Endothelial cell of umbilical vein (primary cell): ENCODE data around the gene BTBD2. TPM values are rescaled to one million over a fixed set of nuclear protein-coding genes. Genes with fewer than 3 reads are reported as not detected.
A peak's percentile ranks its signal among the peaks of the same experiment; 100 is the strongest.

Source experiments
- BruUV-seq: library from RNA; stranded (reverse); fragments of 400-500 nt; replicated peaks from 2 replicates; lab custom pipeline; 2021; lab: Mats Ljungman, UMichigan
- CTCF ChIA-PET: fragments of 300-600, 350-600 bp; sonication (Branson Sonifier 250); formaldehyde crosslinking; loops from one replicate; lab custom pipeline; 2021; ENCODE audit warnings: antibody characterized with exemption, inconsistent platforms; lab: Charles Lee
- POLR2A ChIA-PET: fragments of 300-600, 350-600 bp; sonication (Branson Sonifier 250); formaldehyde crosslinking; loops from one replicate; lab custom pipeline; 2021; ENCODE audit warnings: antibody characterized with exemption, inconsistent platforms; lab: Charles Lee
- DNase-seq: peaks from one replicate; pipeline ENCODE4 v3.0.0-alpha.2; 2011; ENCODE audit warnings: low read depth, low spot score
- FAIRE-seq: peaks from 2 replicates; lab custom pipeline; 2011; peaks lifted over from hg19 to GRCh38; lab: Jason Lieb, UNC
- H2AFZ ChIP-seq: 2 replicates; pipeline ENCODE4 v1.6.0; 2012; ENCODE audit warnings: low read depth, low read length, control low read depth, inconsistent platforms
- H3K27ac ChIP-seq: 2 replicates; pipeline ENCODE4 v1.5.1; 2011; ENCODE audit warnings: low read depth, mild to moderate bottlenecking, control low read depth, low read length, moderate library complexity; ENCODE audit not compliant: insufficient read depth
- H3K27me3 ChIP-seq, 2 experiments: 2 replicates each; pipeline versions ENCODE4 v1.6.0 to v1.6.1; 2011; ENCODE audit warnings: low read length in 2 of 2, mixed read lengths in 1 of 2; ENCODE audit not compliant: control insufficient read depth in 2 of 2, insufficient read depth in 2 of 2
- H3K36me3 ChIP-seq, 2 experiments: 2 replicates in 1 of 2; 3 replicates in 1 of 2; pipeline ENCODE4 v1.5.1; 2011; ENCODE audit warnings: low read length in 2 of 2, mild to moderate bottlenecking in 1 of 2, moderate library complexity in 1 of 2; ENCODE audit not compliant: control insufficient read depth in 2 of 2, insufficient read depth in 2 of 2; ENCODE audit errors: extremely low read depth in 1 of 2
- H3K4me1 ChIP-seq: 3 replicates; pipeline ENCODE4 v1.5.1; 2011; ENCODE audit warnings: mild to moderate bottlenecking, low read length; ENCODE audit not compliant: control insufficient read depth, insufficient read depth; ENCODE audit errors: extremely low read depth
- H3K4me2 ChIP-seq: 2 replicates; pipeline ENCODE4 v1.6.1; 2011; ENCODE audit warnings: low read length, control low read depth, mixed read lengths; ENCODE audit not compliant: insufficient read depth
- H3K4me3 ChIP-seq, 3 experiments: fragments of 200-600 bp in 1 of 3; sonication (generic), shearing (Covaris generic) in 1 of 3; replicated peaks in 1 of 3; 2 replicates each; pipeline ENCODE4 v1.5.1; 2011 to 2016; ENCODE audit warnings: control low read depth in 3 of 3, low read length in 3 of 3, mild to moderate bottlenecking in 2 of 3, inconsistent platforms in 1 of 3, low read depth in 1 of 3, moderate library complexity in 1 of 3; ENCODE audit not compliant: insufficient read depth in 1 of 3
- H3K79me2 ChIP-seq: 2 replicates; pipeline ENCODE4 v1.6.0; 2012; ENCODE audit warnings: low read length, inconsistent platforms; ENCODE audit not compliant: control insufficient read depth, insufficient read depth
- H3K9ac ChIP-seq: replicated peaks from 2 replicates; pipeline ENCODE3; 2011; ENCODE audit warnings: low read length, control low read depth; ENCODE audit not compliant: insufficient read depth; ENCODE audit errors: extremely low read depth
- H3K9me1 ChIP-seq: replicated peaks from 3 replicates; pipeline ENCODE4 v1.6.0; 2011; ENCODE audit warnings: mild to moderate bottlenecking, low read length; ENCODE audit not compliant: control insufficient read depth, insufficient read depth; ENCODE audit errors: extremely low read depth
- H3K9me3 ChIP-seq: replicated peaks from 2 replicates; pipeline ENCODE4 v1.5.1; 2012; ENCODE audit warnings: low read length, inconsistent platforms; ENCODE audit not compliant: control insufficient read depth, insufficient read depth
- H4K20me1 ChIP-seq: replicated peaks from 2 replicates; pipeline ENCODE3; 2011; ENCODE audit warnings: mild to moderate bottlenecking, low read length; ENCODE audit not compliant: control insufficient read depth, insufficient read depth; ENCODE audit errors: extremely low read depth
- CTCF ChIP-seq, 2 donors: IDR thresholded peaks; 1 replicate in 1 of 2; 2 replicates in 1 of 2; pipeline ENCODE4 v1.5.1; 2011; ENCODE audit warnings: low read length in 2 of 2, mild to moderate bottlenecking in 2 of 2, moderate library complexity in 2 of 2, control low read depth in 1 of 2, inconsistent platforms in 1 of 2, low read depth in 1 of 2; ENCODE audit not compliant: insufficient read depth in 1 of 2; ENCODE audit errors: extremely low read depth in 1 of 2
- EZH2 ChIP-seq: IDR thresholded peaks from 2 replicates; pipeline ENCODE4 v1.6.1; 2012; ENCODE audit warnings: borderline replicate concordance, low read depth, mild to moderate bottlenecking, moderate library complexity, low read length, inconsistent platforms; ENCODE audit not compliant: severe bottlenecking
- FOS ChIP-seq: IDR thresholded peaks from 2 replicates; pipeline ENCODE4 v1.6.1; 2011; ENCODE audit warnings: mild to moderate bottlenecking, low read length, moderate library complexity, borderline replicate concordance; ENCODE audit not compliant: insufficient read depth
- GATA2 ChIP-seq: IDR thresholded peaks from 2 replicates; pipeline ENCODE4 v1.7.0; 2011; ENCODE audit warnings: low read depth, mild to moderate bottlenecking, moderate library complexity, mixed read lengths, low read length; ENCODE audit not compliant: insufficient read length, insufficient read depth
- JUN ChIP-seq: IDR thresholded peaks from 2 replicates; pipeline ENCODE4 v1.6.1; 2011; ENCODE audit warnings: borderline replicate concordance, low read depth; ENCODE audit not compliant: insufficient read length, insufficient read depth
- MAX ChIP-seq: IDR thresholded peaks from 2 replicates; pipeline ENCODE4 v1.6.1; 2011; ENCODE audit not compliant: insufficient read depth, insufficient read length
- MYC ChIP-seq: IDR thresholded peaks from one replicate; pipeline ENCODE4 v1.6.1; 2011; ENCODE audit warnings: mild to moderate bottlenecking, low read depth, low read length
- POLR2A ChIP-seq: IDR thresholded peaks from 2 replicates; pipeline ENCODE4 v1.6.1; 2012; ENCODE audit warnings: low read depth, mild to moderate bottlenecking, control low read depth, low read length
- POLR2AphosphoS5 ChIP-seq: IDR thresholded peaks from 2 replicates; pipeline ENCODE4 v1.6.1; 2012; ENCODE audit warnings: low read depth, mild to moderate bottlenecking, control low read depth, low read length, moderate library complexity; ENCODE audit not compliant: insufficient read depth
- dilution Hi-C: fragments of 300-500 bp; cut with MboI; formaldehyde crosslinking; loops from one replicate; pipeline ENCODE4 v1.15.0; 2019; ENCODE audit warnings: low sequenced_read_pairs; ENCODE audit not compliant: extremely low pct_ligation_motif_present
- intact Hi-C: fragments of 100-400 bp; cut with micrococcal nuclease; formaldehyde crosslinking; loops from one replicate; pipeline ENCODE4 v1.10.0; 2022
- polyA plus RNA-seq, 4 experiments: library from polyadenylated mRNA; depleted of rRNA in 3 of 4; stranded (reverse) in 3 of 4; unstranded in 1 of 4; fragments of >200 nt; gene quantifications; 2 replicates each; pipeline versions ENCODE4 v1.2.1 to v1.2.3, GENCODE V29; 2011 to 2012; ENCODE audit warnings: missing spikeins in 1 of 4
- total RNA-seq: library from RNA; stranded (reverse); gene quantifications from 2 replicates; pipeline ENCODE4 v1.2.3, GENCODE V29; 2021

The BTBD2 gene
- total and polyA plus RNA-seq, 2 donors (not counting 3 experiments of a cell fraction or from before 2014, with no cell fraction given) = 59.2 to 78.2 TPM

GRCh38 chr19:2060884-2061494 lies 45.5 kb upstream of the BTBD2 start:
- dilution Hi-C loops (no loop called here), intact Hi-C loops (no loop called here)
- no peaks in the 10 kb centered on the region for H3K36me3 ChIP-seq
- H3K4me2 ChIP-seq = peak overlapping the region; percentile 66
- BruUV-seq = TSS peak; percentile 67
- peaks cover 28% of the 10 kb centered on the region for H3K4me1 ChIP-seq
- TF ChIP-seq POLR2A (peak; percentile 50), EZH2 (no peak), FOS (peak; percentile 0)
- DNase-seq (peak; percentile 65), FAIRE-seq (peak; percentile 52)
- H3K9me3 ChIP-seq = no peaks in the 10 kb centered on the region
- H3K9ac ChIP-seq = peak overlapping the region; percentile 65
- POLR2A ChIA-PET = interaction anchor here (1.3 kb wide), 1 partner anchor 9 kb away, joined by 5 read pairs; no protein-coding TSS in a partner anchor
- CTCF ChIA-PET = interaction anchor here (1.0 to 1.1 kb wide), 2 partner anchors 9 to 12 kb away, joined by 3 to 4 read pairs; no protein-coding TSS in a partner anchor
- H4K20me1 ChIP-seq = no peaks in the 10 kb centered on the region
- peak overlapping the region; percentile 3 to 40 (median 37) for H3K4me3 ChIP-seq
- H3K27me3 ChIP-seq = no peaks in the 10 kb centered on the region
- peak overlapping the region; percentile 14 for H2AFZ ChIP-seq
- no peaks in the 10 kb centered on the region for H3K79me2 ChIP-seq
- H3K9me1 ChIP-seq = no peaks in the 10 kb centered on the region
- H3K27ac ChIP-seq = peak overlapping the region; percentile 77

- no peaks in the 10 kb centered on the region for H3K27me3 ChIP-seq
- H2AFZ ChIP-seq = peak overlapping the region; percentile 3
- no peaks in the 10 kb centered on the region for H3K36me3 ChIP-seq
- no peaks in the 10 kb centered on the region for H3K9me3 ChIP-seq
- H3K4me1 ChIP-seq = peaks cover 28% of the 10 kb centered on the region
- no peak for TF ChIP-seq EZH2
- TF ChIP-seq CTCF (IDR thresholded peaks at IDR 0.05; ENCODE audit: extremely low read depth in 1 of 2, insufficient read depth in 1 of 2, low read depth in 1 of 2, low read length in 2 of 2) = no peak
- no peak for TF ChIP-seq FOS
- TF ChIP-seq MAX = no peak
- no peak for TF ChIP-seq POLR2A
- no peak for TF ChIP-seq JUN
- TF ChIP-seq POLR2AphosphoS5 = no peak
- TF ChIP-seq GATA2 = no peak
- TF ChIP-seq MYC = no peak
- H3K9me1 ChIP-seq = no peaks in the 10 kb centered on the region
- dilution Hi-C loops = no loop called here
- BruUV-seq = no TSS peak
- DNase-seq (no peak), FAIRE-seq (peak; percentile 4)
- intact Hi-C loops = no loop called here
- no peak overlapping the region for H3K9ac ChIP-seq
- no peak overlapping the region for H3K4me2 ChIP-seq
- H3K79me2 ChIP-seq = no peaks in the 10 kb centered on the region
- POLR2A ChIA-PET = interaction anchor here (1.3 kb wide), 1 partner anchor 8 kb away, joined by 5 read pairs; no protein-coding TSS in a partner anchor
- CTCF ChIA-PET = no interaction called here
- no peaks in the 10 kb centered on the region for H4K20me1 ChIP-seq
- no peak overlapping the region for H3K4me3 ChIP-seq
- peak overlapping the region; percentile 77 for H3K27ac ChIP-seq
These were observed 44.1 kb upstream of the BTBD2 start for GRCh38 chr19:2059422-2060201.
